ENCODE data around the gene CCDC196.
A peak's percentile ranks its signal among the peaks of the same experiment; 100 is the strongest.
"Not testable (repeated sequence)": the region's sequence is repeated elsewhere in the genome, so short reads cannot be mapped to it uniquely, and the experiment has no call there.

The CCDC196 gene

GRCh38 chr14:66495218-66496098 lies 9.3 kb downstream of the CCDC196 start:
- DNase-seq = peak; percentile 28 to 59

GRCh38 chr14:66496188-66496807 lies 10.1 kb downstream of the CCDC196 start:
- no peak for DNase-seq

- DNase-seq = no peak
These were observed 10.7 kb downstream of the CCDC196 start for GRCh38 chr14:66496911-66497310.

GRCh38 chr14:66498311-66498710 lies 12.1 kb downstream of the CCDC196 start:
- DNase-seq = no peak

GRCh38 chr14:66501592-66501991 lies 15.4 kb downstream of the CCDC196 start:
- DNase-seq = no peak

- not testable (repeated sequence) for DNase-seq
These were observed 16.7 kb downstream of the CCDC196 start for GRCh38 chr14:66502836-66503235.

- no peak for DNase-seq
These were observed 17.4 kb downstream of the CCDC196 start for GRCh38 chr14:66503532-66503931.

- DNase-seq = no peak
These were observed 21.1 kb downstream of the CCDC196 start for GRCh38 chr14:66507181-66507721.

- peak; percentile 86 to 91 for DNase-seq
These were observed 21.8 kb downstream of the CCDC196 start, which contains the start of gene GPHN for GRCh38 chr14:66507722-66508546. Gene GPHN, plus strand, starts transcription at chr14:66508147.

GRCh38 chr14:66508547-66508845 lies 22.3 kb downstream of the CCDC196 start:
- DNase-seq = no peak

GRCh38 chr14:66508846-66509621 lies 22.9 kb downstream of the CCDC196 start:
- DNase-seq = peak; percentile 6 to 54

GRCh38 chr14:66509874-66510273 lies 23.7 kb downstream of the CCDC196 start:
- DNase-seq = no peak

GRCh38 chr14:66511849-66512248 lies 25.7 kb downstream of the CCDC196 start:
- peak in 1 of 2 donors; percentile 9 for DNase-seq

- no peak for DNase-seq
These were observed 28.0 kb downstream of the CCDC196 start for GRCh38 chr14:66514213-66514612.

- no peak for DNase-seq
These were observed 44.4 kb downstream of the CCDC196 start for GRCh38 chr14:66530526-66530925.

GRCh38 chr14:66539034-66539433 lies 52.9 kb downstream of the CCDC196 start:
- DNase-seq = peak in 1 of 2 donors; percentile 30

- no peak for DNase-seq
These were observed 53.9 kb downstream of the CCDC196 start for GRCh38 chr14:66540038-66540437.

GRCh38 chr14:66541627-66542026 lies 55.5 kb downstream of the CCDC196 start:
- no peak for DNase-seq

- no peak for DNase-seq
These were observed 57.8 kb downstream of the CCDC196 start for GRCh38 chr14:66543996-66544395.

- DNase-seq = not testable (repeated sequence)
These were observed 59.0 kb downstream of the CCDC196 start for GRCh38 chr14:66545191-66545590.

GRCh38 chr14:66545751-66546150 lies 59.6 kb downstream of the CCDC196 start:
- not testable (repeated sequence) for DNase-seq

Data from CD4-positive, alpha-beta T cell treated with Interferon alpha-2 for 1 hour (primary cell).